GM04503 (cell line): ENCODE measurements around the gene TMEM154.

Source experiments
- DNase-seq: peaks from one replicate; pipeline ENCODE4 v3.0.0-alpha.2; 2012; ENCODE audit warnings: low read depth

TMEM154 gene

DNA sequence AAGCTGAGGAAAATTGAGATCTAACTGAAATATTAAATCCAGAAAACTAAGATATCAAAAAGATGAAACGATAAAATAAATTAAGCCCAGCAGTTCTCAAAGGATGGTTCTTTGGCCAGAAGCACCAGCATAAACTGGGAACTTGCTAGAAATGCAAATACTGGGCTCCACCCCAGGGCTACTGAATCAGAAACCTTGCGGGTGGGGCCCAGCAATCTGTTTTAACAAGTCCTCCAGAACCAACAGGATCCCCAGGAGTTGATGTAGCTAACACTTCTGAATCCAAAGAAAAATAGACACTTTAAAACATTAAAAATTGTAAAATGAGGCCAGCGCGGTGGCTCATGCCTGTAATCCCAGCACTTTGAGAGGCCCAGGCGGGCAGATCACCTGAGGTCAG, 14.1 kb upstream of the TMEM154 start:
- no peak for DNase-seq

DNA sequence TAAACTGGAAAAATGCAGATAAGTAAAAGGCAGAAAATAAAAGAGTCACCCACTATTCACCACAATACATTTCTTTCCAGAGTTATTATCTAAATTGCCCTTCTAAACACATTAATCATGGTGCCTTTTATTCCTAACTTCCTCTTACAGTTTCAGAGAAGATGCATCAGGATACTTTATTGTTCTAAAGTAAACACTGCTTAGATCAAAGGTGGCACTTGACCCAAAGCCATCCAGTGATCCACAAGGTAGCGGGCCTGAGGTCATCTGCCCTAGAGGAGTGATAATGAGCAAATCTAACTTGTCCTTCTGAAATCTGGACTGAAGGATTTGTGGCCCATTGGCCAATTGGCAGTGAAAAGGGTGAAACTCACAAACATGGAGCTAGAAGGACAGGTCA, 12.0 kb upstream of the TMEM154 start:
- no peak for DNase-seq

DNA sequence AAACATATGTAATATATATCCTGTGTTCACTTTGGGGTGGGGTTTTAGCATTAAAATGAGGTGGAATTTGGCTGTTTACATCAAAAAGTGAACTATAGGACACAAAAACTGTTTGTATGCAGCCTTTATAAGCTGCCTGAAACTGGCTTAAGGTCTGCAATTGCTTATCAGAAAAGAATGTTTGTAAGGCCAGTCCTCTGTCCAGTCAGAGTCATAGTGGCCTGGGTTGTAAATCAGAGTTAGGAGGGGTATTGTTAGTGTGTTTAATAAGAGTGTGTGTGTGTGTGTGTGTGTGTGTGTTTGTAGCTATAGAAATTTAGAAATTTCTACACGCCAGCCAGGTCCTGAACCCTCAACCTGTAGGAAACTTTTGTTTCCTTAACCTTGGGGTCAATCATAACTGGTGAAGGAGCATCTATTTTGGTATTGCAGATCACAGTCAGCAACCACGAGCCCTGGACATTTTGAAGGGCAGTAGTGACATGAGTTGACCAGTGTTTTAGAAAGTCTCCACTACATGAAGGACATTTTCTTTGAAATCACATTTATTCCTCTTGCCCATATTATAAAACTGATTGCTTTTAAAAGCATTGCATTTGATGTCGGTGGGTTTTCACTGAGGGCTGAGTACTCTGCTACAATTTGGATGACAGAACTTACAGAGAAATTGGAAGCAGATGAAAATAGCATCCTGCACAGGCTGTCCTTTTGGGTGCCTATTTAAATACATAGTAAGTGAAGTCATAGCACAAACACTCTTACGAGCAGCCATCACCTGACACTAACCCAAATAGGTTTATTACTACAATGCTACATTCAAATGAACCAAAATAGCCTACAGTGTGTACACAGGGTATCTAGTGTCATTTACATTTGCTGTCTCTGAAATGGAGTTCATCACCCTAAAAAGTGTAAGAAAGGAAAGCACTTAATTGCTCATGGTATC, 11.2 kb upstream of the TMEM154 start:
- no peak for DNase-seq

DNA sequence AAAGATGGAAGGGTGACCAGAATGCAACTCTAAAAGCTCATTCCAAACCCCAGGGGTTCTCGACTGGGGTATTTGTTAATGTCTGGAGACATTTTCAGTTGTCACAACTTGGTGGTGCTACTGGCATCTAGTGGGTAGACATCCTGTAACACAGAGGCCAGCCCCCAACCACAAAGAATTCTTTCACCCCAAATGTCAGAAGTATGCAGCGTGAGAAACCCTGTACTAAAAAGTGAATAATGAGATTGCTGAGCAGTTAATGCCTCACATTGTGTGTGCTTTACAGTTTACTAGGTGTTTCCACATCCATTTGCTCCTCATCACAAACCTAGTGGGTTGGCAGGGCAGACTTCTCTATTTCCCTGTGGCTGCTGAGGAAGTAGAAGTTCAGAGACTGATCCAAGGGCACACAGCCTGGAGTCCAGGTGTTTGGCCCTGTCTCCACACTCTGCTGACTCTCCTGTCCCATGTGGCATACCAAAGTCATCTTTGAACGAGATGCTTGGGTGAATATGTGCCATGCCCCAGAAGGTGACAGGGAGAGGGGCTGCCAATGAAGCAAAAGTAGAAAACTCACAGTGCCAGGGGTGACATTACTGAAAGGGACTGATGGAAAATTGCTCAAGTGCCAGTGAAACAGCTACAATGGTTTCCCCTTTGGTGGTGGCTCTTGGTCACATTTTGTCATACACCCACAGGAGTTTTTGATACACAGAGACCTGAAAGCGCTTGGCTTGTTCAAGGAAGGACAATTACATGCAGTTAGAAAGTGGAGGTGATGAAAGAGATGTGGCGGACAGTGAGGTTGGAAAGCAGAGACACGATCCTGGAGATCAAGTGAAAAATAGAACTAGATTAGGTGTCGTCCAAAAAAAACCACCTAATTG, 10.1 kb upstream of the TMEM154 start:
- no peak for DNase-seq

DNA sequence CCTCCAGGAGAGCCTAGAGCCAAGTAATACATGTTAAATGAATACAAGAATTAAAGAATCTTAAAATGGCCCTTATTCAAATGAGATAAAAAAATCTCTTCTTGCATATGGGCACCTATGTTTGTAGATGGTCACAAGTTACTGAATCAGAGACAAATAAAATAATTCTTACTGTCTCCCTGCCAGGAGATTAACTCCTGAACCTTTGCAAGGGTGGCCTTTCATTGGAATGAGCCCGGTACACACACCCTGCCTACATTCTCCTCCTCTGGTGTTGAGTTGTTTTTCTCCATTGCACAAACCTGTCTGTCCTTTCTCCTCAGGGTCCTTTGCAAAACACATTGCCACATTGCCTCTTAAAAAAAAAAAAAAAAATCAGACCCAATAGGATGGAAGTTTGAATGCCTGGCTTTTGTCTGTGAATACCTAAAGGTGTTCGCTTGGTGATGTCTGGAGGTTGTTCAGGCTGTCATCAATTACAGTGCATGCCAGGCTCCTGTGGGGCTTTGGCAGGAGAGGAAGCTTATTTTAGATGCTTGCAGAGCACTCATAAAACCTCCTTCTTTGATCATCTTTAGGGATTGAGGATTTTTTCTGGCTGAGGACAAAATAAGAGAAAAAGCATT, 8.3 kb upstream of the TMEM154 start:
- DNase-seq = no peak

DNA sequence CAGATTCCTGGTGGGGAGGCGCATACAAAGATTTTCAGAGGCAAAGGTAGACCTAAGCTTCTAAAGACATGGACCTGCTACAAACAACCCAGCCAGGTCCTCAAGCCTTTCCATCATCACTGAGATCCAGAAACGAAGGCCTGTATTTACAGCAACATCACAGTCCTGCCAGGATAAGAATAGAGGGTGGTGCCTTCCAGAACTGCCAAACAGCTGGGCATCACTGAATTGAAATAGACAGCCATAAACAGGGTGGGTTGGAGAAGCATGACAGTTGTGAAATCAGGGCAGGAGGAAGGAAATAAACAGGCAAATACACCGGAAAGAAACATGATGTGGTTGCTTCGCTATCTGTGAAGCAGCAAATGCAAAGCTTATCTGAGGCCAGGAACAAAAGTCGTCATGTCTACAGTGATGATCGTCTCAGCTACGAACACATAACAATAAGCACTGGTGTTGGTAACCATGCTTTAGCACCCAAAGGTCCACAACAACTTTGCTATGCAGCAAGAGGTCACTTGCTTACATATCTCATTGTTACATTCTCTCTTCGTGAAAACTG, 6.7 kb upstream of the TMEM154 start:
- DNase-seq = no peak

DNA sequence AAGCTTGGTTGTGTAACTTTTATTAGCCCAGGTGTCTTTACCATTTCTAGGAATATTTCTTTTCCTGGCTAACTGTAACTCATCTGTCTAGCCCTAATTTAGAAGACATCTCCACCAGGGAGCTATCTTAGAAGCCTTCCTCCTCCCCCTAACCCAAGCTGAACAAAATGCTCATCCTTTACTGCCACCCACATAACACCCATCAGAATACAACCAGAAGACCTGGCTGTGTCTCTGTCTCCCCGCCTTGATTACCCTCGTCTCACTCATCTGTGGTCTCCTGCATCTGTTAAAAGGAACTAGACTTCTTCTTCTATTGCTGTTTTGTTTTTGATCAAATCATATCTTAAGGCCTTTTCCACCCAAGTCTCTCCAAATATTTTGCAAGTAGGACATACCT, 4.8 kb upstream of the TMEM154 start:
- DNase-seq = no peak

DNA sequence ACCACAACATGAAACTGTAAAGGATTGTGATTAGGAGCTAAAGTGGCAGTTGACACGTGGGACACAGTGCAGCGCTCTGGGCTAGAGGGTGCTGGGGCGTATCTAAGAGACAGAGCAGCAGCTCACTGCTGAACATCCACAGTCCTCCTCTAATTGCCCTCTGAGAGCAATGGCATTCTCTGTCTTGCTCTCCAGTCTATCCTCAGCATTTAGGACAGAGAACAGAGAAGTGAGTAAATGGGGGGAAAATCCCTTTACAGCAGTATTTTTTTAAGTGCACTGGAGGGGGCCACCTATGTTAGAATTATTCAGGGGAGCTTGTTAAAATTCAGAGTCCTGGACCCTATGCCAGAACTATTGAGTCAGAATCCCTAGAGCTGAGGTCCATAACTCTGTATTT, 4.2 kb upstream of the TMEM154 start:
- no peak for DNase-seq

DNA sequence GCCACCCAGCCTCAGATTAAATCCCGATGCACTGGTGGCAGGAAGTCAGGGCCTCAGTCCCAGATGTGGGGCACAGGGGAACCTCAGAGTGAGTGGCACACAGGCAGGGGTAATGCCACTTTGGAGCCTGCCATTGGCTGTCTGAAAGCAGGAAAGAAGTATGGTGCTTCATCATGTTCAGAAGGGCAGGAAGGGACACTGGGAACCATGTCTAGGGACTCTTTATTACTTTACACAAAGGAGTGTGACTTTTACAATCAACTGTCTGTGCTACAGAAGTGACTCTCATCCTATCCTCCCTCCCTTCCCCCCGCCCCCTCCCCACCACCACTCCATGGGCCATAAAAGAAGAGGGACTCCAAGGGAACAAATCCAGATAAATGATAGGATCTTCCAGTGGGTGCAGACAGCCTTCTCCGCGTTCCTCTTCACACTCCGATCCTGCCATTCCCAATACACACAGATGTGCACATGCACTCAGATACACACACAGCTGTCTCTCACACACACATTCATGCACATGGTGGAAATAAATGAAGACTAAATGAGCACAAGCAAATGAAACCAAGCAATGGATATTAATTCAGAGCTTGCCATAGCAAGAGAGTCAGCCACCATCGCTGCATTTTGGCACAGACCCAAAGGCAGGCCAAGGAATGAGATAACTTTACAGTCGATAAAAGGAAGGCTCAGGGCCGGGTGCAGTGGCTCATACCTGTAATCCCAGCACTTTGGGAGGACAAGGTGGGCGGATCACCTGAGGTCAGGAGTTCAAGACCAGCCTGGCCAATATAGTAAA, 2.5 kb upstream of the TMEM154 start:
- DNase-seq = no peak

DNA sequence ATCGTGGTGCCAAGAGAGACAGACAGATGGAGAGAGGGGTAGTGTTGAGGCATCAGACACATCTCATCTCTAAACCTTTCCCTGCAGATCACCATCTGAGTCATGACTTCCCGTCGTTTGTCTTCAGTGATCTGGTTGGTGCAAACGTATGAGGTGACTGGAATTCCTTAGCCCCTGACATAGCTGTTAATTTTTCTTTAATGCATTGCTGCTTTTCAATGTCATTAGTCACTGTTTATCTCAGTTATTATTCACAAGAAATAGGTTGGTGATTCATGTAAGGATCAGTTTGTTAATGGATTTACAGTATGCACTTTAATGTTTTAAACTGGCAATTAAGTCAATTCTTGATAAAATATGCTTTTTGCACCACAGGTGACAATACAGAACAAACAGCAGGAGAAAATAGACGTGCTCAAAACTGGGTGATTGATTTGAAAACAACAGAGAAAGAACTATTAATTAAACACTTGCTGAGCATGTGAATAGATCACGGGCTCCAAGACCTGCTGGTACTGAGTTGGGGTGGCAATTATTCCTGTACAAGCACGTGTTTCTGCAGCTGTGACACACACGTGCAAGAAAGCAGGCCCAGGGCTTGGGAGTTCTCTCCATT, 1.3 kb upstream of the TMEM154 start:
- peak; percentile 17 for DNase-seq

DNA sequence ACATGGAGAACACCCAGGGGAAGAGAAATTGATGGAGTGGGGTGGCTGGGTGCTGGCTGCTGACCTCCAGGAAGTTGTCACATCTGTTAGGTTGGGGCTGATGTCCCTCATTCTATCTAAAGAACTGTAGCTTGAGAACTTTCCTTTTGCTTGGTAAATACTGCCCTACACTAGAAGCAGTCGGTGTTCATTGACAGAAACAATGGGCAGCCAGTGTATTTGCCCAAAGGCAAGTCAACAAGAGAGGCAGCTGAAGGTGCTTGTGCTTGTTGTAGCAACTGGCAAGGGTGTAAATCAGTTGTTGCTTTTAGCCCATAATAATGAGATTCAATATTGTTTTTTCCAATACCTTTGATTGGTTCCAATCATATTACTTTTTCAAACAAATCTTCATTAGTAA, 956 bp downstream of the TMEM154 start:
- no peak for DNase-seq

DNA sequence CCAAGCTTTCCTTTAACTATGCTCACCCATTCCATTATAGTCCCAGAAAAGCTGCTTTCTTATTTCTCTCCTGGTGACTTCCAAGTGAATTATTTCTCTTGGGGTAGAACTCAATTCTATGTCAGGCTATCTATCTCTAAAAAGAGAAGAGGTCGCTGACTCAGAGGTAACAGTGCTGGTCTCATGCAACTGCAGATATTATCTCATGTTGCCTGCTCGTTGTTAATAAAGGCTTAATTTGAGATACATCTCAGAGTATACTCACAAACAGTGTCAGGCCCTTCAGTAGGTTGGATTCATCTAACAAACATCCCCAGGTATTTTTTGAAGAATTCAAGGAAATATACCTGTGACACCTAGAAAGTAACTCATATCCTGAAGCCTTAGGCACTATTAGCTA, 2.7 kb downstream of the TMEM154 start:
- DNase-seq = no peak

DNA sequence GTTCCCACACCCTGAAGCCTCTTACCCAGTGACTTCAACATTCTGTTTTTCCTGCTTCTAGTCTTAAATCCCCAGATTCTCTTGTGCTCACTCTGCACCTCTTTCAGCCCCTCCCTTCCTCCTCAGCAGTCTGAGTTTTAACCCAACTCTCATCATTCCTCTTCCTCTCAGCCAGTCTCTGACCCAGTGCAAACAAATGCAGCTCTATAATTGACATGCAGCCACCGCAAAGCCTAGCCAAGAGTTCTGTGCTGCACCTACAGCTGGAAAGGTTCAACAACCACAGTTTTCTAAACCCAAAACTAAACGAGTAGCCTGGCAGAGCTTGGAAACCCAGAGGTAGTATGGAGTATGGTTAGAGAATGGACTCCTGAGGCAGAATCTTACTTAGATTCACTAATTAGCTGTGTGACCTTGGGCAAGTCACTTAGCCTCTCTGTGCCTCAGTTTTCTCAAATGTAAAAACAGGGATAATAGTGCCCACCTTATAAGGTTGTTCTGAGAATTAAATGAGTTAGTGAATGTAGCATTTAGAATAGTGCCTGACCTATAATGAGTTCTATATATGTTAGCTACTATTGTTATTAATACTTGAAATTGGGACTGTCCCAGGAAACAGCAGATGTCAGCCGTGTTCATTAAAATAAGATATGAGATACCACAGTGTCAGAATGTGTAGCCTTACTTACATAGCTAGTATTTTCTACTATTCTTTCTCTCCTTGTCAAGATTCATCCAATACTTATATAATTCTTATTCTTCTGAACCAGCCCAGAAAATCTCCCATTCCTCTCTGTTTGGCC, 3.5 kb downstream of the TMEM154 start:
- DNase-seq = no peak

DNA sequence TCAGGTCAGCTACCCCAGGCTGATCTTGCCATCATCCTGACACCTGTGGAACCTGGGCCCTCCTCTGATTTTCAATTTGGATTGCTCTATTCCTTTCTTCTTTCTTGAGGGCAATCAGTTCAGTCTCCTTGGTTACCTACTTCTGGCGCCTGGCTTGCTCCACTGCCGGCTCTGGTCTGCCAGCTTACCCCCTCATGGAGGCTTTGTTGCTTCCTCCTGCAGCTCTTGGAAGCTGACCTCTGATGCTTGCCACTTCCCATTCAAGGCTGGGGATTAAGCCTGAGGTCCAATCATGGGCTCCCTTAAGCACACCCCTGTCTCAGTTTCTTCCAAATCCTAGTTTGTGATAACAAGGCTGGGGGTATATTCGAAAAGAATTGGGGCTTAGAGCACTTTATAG, 5.4 kb downstream of the TMEM154 start:
- no peak for DNase-seq

DNA sequence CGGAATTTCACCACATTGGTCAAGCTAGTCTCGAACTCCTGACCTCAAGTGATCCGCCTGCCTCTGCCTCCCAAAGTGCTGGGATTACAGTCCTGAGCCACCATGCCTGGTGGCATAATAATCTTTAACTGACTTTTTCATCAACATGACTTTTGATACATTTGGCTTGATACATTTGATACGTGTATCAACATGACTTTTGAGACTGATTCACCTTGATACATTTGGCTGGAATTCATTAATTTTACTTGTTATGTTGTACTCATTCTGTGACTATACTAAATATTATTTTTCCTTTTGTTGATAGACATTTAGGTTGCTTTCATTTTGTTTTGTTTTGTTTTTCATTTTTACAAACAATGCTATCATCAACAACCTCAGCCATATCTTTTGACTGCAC, 6.3 kb downstream of the TMEM154 start:
- no peak for DNase-seq

DNA sequence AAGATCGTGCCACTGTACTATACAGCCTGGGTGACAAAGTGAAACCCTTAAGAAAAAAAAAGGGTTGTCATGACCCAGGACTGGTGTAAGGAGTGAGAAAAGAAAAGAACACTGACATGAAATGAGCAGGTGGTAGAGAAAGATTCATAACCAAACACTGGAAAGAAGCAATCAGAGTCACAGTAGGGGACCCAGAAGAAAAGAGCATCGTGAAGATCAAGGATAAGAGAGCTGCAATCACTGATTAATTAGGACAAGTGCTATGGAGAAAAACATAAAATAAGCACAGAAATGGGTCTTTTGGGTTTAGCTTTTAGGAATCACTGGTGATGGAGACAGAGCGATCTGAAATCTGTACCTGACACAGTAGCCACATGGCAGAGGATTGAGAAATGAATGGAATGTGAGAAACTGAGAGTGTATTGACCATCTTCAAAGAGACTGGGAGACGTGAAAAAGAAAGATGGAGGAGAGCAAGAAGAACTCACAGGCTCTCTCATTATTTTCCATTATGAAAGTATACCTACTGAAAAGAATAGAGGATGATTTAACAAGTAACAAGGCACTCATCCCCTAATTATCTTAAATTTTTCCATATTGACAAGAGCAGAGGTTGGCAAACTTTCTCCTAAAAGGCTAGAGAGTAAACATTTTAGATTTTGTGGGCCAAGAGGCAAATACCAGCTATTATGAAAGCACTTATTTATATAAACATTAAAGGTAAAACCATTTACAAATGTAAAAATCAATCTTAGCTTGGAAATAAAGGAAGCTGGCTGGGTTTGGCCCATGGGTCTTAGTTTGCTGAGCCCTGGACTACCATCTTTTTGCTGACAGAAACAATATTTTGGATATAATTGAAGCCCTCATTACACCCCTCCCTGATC, 7.3 kb downstream of the TMEM154 start:
- no peak for DNase-seq

DNA sequence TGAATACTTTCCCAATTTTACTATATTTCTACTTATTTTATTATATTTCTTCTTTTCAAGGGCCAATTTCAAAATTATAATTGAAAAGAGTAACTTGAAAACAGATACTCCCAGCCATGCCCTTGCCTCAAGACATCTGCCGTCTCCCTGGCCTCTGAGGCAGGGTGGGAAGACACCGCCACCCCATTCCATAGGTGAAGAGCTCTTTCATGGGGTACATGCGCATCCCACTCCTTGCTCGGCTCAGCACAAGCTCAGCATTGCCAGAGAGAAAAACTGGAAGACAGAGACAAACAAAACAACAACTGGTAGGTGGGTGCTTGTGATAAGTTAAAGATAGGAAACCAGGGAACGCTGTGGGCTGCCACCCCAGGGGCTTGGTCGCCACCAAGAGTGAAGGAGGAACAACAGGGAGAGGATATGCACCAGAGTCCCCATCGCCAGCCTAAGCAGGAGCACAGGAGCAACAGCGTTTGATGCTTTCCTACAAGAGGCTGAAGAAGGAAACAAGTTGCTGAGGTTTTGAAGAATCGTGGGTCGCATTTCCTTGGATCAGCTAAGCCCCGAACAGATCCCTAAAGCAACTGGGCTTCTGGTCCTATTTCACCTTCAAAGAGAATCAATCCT, 11.3 kb downstream of the TMEM154 start:
- no peak for DNase-seq

DNA sequence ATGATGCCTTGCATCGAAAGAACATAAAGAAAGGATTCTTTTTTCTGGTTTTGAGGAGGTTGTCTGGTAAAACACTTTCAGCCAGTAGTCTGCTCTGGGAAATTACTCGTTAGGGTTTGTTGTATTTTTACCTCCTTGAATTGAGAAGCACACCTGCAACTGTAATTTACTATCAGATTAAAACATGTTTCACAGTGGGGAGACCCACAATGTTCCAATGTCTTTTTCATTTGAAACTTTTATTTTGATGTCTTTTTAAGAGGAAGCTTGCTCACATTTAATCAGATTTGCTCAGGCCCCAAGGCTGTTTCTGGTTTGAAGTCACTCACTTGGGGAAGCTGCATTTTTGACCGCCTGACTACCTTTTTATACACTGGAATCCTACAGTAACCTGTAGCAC, 12.0 kb downstream of the TMEM154 start:
- DNase-seq = no peak

DNA sequence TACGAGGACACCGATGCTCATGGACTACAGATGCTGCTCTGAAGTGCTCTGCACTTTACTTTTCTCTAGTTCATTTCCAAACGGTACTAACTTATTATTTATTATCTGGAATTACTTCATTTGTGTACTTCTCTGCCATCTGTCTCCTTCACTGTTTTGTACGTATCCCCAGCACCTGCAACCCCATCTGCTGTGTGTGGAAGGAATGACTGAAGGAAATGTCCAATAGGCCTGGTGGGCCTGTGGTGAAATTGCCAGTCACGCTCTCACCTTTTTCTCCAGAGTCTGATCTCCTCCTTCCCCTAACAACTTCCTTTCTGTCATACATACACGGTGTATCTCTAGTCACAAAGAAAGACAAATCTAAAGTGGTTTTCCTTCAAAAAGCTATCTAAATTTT, 12.9 kb downstream of the TMEM154 start:
- no peak for DNase-seq
